NT2/D1 (cell line): ENCODE results near the gene MAP3K5.

Experiments used
- SUZ12 ChIP-seq: IDR thresholded peaks from 2 replicates; pipeline ENCODE4 v1.6.1; 2011; ENCODE audit not compliant: insufficient read length, insufficient read depth; ENCODE audit errors: extremely low read depth
- YY1 ChIP-seq: IDR thresholded peaks from 2 replicates; pipeline ENCODE4 v1.6.1; 2011; ENCODE audit not compliant: insufficient read length, insufficient read depth
- ZNF274 ChIP-seq: IDR thresholded peaks from 2 replicates; pipeline ENCODE4 v1.6.1; 2011; ENCODE audit warnings: mild to moderate bottlenecking, low read depth, low read length

DNA sequence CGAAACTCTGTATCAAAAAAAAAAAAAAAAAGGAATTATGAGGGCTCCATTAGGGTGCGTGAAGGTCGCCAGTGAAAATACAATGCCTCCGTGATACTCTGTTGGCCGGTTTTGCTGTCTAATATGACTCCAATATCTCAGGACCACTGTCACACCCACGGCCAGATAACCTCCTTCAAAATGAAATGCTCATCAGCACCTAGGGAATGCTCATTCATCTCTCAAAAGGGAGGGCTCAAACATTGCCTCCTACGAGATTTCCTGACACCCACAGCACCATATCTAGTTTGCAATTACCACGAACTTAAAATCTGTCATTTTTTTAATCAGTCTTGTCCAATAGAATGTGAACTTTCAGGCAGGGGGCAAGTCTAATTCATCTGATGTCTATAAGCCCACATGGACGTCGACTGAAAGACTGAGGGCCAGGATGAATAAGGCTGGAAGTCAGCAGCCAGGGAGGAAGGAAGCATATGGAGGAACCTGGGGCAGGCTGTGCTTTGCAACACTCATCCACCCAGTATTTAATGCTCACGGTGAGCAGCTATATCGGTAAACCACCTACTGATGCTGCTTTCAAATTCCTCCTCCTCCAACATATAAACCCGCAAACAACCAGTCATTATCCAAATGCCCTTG, 42.8 kb downstream of the MAP3K5 start:
- TF ChIP-seq SUZ12 (no peak), ZNF274 (no peak), YY1 (no peak)
